ENCODE data around the gene MFSD6.
A peak's percentile ranks its signal among the peaks of the same experiment; 100 is the strongest.

The MFSD6 gene

DNA sequence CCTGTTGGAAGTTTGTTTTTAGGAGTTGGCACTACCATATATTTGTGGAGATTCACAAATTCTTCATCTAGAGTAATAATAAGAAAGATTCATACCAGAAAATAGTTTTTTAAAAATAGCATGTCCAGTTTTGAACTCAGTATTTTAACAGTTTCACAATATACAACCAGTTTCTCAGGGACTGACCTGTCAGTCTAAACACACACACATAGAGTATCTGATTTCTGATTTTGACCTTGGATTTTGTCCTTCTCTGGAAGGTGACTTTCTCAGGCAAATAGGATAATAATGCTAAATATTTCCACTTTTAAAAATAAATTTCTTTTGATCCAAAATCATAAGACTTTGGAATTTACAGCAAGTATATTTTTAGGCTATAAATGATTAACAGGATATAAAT, 32.0 kb downstream of the MFSD6 start:
- no peak for DNase-seq (ENCODE audit: low spot score)

DNA sequence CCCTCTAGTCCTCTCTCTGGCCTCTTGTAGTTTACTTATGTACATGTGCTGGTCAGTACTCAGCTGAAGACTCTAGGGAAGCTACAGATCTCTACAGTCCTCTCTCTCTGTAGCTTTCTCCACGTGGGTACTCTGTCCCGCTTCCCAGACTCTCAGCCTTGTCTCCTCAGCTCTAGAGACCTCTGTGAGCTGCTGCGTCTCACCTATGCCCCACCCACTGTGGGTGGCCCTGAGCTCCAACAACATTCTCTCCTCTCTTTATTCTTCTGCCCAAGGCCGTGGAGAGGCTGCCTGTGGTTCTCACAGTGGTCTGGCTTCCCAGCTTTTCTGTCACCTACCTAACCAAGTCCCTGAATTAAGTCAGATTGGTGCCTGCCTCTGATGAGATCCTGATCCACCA, 33.4 kb downstream of the MFSD6 start:
- no peak for DNase-seq (ENCODE audit: low spot score)

DNA sequence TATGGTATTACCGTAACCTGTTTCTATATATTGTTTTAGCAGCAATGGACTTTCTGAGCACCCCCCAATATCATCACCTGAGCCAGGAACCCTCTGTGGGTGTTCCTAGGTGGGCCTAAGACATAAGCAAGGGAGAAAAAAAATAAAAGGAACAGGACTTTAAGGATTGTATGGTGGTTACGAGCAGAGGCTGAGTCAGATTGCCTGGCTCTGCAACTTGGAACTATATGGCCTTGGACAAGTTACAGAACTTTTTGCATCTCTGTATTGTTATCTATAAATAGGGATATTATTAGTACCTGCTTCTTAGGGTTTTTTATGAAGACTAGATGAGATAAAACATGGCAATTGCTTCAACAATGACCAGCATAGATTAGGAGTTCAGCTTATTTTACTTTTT, 34.9 kb downstream of the MFSD6 start:
- DNase-seq (ENCODE audit: low spot score), result no peak

DNA sequence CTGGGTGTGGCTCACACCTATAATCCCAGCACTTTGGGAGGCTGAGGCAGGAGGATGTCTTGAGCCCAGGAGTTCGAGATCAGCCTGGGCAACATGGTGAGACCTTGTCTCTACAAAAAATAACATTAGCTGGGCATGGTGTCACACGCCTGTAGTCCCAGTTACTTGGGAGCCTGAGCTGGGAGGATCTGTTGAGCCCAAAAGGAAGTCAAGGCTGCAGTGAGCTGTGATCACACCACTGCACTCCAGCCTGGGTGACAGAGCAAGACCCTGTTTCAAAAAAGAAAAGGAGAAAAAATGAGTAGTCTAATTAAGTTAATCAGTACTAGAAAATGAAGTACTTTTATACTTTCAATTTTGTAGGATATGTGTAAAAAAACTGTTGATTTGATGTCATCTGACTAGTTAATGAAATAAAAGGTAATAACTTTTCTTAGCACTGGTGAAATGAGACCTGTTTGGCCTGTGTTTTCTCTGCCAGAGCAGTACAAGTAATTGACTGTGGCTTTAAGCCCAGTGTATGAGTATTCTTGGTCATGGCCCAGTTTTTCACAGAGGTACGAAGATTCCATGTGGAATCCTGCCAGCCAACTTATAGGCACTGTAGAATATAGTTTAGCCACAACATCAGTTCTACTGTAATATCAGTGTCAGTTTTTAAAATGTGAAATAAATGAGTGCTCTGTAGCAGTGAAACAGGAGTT, 35.8 kb downstream of the MFSD6 start:
- DNase-seq (ENCODE audit: low spot score), result peak; percentile 8

DNA sequence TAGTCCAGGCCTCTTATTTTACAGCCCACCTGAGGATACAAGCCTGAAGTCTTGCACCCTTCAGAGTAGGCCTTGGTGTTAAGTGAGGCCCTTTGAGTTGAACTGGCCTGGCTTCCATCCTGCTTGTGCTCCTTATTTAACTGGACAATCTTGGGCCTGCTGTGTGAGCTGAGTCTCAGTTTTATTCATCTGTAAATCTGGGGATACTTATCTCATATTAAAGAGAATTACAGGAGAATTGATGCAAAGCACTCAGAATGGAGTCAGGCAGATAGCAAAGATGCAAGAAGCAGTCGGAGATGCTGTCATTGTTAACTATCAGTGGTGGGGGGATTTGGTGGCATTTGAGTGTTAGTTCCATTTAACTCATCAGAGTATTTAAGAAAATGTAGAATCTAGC, 36.8 kb downstream of the MFSD6 start:
- no peak for DNase-seq (ENCODE audit: low spot score)

DNA sequence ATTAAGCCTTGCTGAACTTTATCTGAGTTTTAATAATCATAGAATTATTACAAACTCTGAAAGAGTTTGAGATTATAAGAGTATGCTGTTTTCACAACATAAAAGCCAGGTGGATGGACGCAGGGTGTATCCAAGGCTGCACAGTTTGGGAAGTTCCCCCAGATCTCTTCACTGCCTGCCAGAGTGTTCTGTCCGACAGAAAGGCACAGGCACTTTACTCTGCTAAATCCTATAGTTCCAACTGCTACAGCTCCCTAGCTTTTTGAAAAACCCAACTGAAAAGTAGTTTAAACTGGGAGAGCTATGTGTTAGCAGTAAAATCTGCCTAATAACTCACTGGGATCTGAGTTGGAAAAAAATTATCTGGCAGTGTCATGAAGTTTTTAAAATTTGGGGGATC, 38.0 kb downstream of the MFSD6 start:
- no peak for DNase-seq (ENCODE audit: low spot score)

DNA sequence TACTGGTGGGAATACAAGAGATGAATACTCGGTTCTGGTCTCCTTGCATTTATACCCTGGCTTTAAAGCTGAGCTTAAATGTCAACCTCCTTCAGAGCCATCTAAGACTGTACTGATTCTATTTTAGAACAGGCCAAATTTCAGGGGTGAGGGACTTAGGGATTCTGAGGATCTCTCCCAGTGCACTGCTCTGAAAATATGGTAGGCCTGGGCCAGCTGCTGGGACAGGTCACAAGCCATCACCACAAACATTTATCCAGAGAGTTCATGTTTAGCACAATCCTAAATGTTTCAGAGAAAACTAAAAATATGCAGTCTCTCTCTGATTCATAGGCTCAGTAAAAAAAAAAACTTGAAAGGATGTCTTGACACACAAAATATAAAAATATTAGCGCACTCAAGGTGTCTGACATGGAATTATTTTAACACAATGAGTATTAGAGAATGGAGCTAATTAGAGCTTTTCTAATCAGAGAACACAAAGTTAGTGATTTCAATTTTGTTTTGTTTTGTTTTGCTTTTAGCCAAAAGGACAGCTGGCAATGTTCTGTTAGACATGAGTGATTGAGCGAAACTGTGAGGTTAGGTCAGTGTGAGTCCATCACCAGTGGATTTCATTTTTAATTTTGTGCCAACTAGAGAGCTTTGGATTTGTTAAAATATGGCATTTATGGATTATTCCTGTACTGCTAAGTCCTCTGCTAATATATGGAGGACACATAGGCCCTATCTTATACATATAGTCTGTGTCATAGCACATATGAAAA, 38.8 kb downstream of the MFSD6 start:
- DNase-seq (ENCODE audit: low spot score), result no peak

DNA sequence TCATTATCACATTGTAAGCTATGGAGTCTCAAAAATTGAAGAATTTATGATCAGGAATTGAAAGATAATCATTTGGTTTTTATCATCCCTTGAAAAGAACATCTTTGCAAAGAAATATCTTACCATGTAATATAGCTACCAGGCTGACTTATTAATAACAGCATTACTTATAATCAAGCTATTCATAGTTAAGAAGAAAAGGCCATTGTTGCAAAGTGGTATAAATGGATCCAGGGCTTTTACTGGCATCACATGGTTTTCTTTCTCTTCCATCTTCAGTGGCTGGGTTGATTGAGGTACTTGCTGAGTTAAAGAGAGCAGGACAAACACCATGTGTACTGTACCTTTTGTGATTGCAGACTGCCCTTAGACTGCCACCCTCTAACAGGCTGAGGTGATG, 39.6 kb downstream of the MFSD6 start:
- DNase-seq (ENCODE audit: low spot score), result no peak

DNA sequence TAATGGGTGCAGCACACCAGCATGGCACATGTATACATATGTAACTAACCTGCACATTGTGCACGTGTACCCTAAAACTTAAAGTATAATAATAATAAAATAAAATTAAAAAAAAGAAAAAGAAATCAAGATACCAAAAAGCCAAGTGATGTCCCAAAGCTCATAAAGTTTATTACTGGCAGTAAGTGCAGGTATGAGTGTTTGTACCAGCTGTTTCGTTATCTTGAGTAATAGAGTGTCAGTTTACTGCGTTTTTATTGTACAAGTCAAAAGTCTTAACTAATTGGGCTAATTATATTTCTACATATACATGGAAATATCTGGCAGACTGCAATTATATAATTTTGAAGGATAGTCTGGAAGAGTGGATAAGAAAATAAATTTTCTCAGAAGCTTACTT, 41.8 kb downstream of the MFSD6 start:
- no peak for DNase-seq (ENCODE audit: low spot score)

DNA sequence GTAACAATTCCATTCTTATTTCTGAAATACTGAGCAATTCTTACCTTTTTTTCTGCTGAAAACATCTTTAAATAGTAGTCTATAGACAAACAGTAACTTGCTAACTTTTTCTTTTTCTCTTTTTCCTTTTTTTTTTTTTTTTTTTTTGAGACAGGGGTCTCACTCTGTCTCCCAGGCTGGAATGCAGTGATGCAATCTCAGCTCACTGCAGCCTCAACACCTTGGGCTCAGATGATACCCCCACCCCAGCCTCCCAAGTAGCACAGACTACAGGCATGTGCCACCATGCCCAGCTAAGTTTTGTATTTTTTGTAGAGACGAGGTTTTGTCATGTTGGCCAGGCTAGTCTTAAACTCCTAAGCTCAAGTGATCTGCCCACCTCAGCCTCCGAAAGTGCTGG, 42.2 kb downstream of the MFSD6 start:
- no peak for DNase-seq (ENCODE audit: low spot score)

DNA sequence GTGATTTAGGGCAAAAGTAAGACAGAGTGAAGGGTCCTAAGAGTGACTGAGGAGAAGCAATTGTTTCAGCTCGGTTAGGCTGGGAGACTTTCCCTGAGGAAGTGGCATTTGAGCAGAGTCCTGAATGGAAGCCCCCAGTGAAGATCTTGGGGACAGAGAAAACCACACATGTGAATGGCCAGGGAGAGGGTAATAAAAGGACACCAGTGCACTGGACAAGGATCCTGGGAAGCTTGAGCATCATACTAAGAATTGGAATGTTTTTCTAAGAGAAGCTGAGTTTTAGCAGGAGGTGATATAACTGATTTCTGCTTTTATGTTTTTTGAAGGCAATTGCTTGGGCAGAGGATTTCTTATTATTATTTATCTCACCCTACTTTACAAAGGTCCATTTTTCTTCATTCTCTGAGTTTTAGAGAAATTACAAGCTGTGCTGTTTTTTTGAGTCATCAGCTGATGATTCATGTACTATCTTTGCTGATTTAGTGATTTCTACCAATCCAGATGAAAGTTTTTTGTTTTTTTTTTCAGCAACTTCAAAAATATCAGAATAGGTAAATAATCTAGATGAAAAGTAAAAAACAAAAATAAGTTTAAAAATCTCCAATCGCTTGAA, 43.5 kb downstream of the MFSD6 start:
- peak; percentile 44 for DNase-seq (ENCODE audit: low spot score)

DNA sequence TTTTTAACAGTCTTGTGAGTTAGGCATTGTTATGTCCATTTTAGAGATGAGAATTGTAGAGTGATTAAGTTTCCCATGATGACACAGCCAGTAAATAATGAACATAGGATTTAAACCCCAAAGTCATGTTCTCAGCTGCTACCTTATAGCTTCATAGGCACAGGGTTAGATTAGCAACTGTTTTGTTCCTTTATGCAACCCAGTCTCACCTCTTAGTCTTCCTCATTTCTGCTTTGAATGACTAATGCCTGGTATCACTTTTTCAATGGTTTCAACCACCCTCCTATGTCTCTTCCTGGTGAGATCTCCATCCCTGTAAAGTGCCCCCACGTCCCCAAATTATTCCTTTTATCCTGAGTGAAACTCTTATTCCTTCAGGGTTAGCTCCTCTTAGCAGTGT, 44.3 kb downstream of the MFSD6 start:
- no peak for DNase-seq (ENCODE audit: low spot score)

DNA sequence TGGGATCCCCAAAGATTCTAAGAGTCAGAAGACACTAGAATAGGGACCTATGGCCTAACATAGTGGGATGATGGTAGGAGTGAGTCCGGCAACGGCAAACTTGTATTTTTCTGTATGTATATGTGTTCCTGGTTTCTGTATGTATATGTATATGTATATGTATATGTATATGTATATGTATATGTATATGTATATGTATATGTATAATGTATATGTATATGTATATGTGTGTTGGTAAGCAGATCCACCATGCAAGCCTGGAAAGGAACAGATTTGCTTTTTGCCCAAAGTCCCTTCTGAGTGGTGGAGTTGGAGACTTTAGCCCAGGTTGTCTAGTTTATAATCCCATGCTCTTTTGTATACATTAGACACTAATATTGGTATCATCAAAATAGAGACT, 46.6 kb downstream of the MFSD6 start:
- no peak for DNase-seq (ENCODE audit: low spot score)

DNA sequence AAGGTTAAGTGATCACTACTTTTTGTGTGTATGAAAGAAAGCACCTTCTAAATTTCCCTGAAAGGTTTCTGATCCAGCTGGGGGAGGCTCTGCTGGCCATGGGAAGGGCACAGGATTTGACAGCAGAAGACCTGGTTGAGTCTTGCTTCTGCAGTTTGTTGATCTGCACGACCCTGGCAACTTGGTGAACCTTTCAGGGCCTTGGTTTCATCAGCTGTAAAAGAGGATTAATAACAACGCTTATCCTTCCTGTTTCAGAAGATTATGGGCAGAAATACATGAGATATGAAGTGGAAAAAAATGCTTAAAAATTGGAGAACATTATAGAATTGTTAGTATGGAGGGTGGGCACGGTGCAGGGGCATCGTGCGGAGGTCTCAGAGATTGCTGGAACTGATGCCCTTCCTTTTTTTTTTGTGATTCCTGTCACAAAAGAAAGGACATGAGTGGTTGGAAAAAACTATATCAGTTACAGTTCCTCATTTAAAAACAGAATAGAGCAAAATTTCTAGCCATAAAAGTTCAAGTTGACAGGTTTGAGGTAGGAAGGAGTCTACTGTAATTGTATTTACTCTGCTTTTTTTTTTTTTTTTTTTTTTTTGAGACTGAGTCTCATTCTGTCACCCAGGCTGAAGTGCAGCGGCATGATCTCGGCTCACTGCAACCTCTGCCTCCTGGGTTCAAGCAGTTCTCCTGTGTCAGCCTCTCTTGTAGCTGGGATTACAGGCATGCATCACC, 47.4 kb downstream of the MFSD6 start:
- no peak for DNase-seq (ENCODE audit: low spot score)

DNA sequence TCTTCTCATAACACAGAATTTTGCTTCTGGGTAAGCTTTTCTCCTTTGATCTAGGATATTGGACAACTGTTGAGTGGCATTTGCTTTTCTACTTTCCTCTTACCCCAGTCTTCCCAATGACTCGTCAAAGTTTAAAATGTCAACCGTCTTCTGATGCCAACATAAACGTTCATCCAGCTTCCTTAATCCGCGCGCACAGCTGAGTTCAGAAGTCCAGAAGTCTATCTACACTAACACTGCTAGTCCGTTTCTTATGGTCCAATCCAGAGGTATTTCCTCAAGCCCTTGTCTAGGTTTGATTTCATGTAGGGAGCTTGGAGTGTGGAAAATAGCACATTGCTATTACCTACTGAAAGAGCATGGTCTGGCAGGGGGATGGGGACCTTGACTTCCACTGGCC, 48.7 kb downstream of the MFSD6 start:
- no peak for DNase-seq (ENCODE audit: low spot score)

DNA sequence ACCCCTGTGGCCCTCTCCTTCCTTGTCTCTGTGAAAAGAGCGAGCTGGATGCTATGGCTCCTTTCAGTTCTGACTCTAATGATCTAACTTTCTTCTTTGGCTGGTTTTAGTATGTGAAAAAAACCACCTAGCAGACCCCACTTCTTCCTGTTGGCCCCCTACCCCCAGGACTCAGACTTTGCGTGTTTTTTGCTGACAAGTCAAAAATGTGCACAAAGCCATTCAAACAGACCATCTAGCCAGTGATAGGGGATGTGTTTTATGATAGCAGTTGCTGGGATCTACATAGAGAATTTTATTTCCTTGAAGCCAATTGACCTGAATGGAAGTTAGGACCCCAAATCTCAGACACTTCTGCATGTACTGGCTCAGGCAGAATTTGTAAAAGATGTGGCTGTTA, 49.1 kb downstream of the MFSD6 start:
- DNase-seq (ENCODE audit: low spot score), result no peak

DNA sequence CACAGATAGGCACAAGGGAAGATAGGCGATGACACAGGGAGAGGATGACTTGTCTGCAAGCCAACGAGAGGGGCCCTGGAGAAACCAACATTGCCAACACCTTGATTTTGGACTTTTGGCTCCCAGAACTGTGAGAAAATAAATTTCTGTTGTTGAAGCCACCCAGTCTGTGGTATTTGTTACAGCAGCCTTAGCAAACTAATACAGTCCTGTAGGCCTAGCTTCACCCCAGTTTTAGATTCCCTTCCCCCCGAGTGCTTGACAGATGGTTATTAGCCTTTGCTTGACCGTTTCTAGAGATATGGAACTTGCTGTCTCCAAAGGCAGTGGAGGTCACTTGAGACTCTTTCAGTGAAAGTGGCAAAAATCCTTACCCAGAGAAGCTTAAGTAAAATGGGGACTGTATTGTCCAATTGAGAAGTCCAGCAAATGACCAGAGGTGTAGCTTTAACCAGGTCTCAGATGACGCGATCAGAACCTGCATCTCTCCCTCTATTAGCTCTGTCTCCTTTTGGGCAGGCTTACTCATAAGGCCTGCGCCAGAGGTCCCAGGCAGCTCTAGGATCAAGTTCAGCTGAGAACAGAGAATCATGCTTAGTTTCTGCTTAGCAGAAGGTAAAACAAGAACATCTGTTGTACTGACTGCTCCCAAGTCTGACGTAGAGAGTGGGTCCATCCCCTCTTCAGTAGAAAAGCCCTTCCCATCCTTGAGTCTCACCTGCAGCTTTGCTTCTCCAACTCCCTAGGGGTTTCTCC, 50.4 kb downstream of the MFSD6 start:
- DNase-seq (ENCODE audit: low spot score), result no peak

DNA sequence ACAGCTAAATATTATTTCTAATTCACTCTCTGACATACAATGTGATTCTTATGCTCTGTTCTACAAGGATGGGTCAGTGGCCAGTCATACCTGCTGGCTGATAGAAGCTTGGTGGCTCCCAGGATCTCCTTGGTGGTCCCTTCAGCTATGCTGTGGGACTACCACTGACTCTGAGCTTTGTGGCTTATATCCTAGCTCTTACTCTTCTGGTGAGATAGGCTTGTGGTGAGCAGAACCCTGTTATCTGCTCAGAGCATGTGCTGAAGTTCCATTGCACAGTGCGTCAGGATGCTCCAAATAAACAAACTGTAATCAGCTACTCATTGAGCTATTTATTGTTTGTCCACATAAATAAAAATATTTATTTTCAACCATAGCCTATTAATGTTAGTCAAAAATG, 51.7 kb downstream of the MFSD6 start:
- DNase-seq (ENCODE audit: low spot score), result no peak

DNA sequence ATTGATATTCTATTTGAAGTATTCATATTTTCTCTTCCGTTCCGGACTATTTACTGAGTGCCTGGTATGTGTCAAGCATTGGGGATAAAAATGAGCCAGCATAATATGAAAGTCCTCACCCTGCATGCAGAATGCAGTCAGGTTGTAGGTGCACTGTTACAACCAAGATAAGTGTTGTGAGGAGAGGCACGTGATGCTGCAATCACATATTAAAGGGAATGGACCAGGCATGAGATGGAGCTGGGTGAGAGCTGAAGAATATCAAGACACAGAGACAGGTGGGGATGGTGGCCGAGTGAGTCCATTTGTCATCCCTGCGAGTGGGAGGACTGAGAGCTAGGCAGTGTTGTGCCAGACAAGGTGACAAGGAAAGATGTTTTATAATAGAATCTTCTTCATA, 52.3 kb downstream of the MFSD6 start:
- no peak for DNase-seq (ENCODE audit: low spot score)

DNA sequence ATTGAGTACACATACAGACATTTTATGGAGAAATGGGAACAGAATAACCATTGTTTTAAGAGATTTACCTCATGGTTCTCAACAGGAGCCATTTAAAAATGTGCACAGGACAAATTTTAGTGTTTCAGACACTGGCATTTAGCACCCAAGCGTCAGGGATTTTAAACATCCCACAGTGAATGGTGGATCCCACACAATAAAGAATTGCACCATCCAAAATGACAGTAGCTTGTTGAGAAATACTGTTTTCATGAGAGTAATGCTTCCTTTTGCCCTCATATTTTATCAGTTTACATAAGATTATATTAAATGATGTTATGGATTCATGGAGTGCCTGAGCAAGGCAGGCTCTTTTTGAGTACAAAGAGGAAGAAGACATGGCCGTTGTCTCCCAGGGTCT, 54.0 kb downstream of the MFSD6 start:
- DNase-seq (ENCODE audit: low spot score), result no peak

DNA sequence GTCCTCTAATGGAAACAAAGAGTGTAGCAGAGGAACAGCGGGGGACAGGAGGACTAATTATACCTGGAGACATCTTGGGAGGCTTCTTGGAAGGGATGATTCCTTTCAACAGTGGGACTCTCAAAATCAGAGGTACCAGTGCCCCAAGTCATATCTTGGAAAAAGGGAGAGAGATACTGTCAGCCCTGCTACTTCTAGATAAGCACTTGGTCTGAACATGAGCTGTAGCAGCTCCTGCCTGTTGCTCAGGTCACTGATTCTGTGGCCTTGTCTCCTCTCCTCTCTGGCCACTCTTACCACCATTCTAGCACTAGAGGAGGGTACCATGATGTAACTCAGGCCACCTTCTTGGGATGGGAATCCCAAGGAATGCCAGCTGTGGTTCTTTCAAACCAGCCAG, 54.5 kb downstream of the MFSD6 start:
- no peak for DNase-seq (ENCODE audit: low spot score)

DNA sequence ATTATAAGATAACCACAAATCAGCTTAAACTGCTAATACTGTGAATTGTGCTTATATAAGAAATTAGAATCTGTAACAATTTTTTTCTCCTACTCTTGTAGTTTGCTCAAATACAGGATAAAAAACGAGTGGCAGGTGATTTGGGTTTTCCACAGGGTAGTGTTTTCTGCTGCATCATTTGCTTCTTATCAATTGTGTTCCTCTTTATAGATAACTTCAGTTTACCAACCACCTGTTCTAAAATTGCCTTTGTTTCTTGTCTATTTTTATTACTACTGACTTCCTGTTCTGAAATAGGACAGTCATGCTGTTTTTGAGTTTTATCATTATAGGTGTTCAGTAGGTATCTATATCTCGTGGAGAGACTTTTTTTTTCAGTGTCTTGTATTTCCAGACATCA, 56.9 kb downstream of the MFSD6 start:
- DNase-seq (ENCODE audit: low spot score), result no peak
